ENCODE measurements around the gene FHAD1.

DNA sequence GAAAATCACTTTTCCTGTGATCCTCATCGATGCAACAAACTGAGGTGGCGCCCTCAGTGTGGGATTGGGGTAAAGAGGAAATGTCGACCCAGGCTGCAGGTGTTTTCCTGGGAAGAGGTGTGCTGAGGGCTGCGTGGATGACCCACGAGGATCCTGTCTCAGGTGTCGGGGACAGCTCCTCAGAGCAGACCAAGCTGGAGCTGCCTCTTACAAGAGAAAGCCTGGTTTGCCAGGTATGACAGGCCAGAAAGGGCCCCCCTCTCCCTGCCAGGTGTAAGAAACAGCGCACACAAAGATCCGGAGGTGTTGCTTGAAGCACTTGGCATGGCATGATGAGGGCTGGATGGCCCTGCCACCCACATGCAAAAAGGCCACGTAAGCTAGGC, 12.6 kb downstream of the FHAD1 start:
- no peak for TF ChIP-seq CTCF (IDR thresholded peaks at IDR 0.05)
- TF ChIP-seq POLR2A (IDR thresholded peaks at IDR 0.05): no peak
